Raji (cell line): ENCODE measurements around the gene PLPP4.

Source experiments
- POLR2A ChIP-seq: IDR thresholded peaks from 2 replicates; pipeline ENCODE4 v1.6.1; 2011; ENCODE audit warnings: low read depth, low read length, control low read depth; ENCODE audit not compliant: insufficient read depth

The PLPP4 gene

DNA sequence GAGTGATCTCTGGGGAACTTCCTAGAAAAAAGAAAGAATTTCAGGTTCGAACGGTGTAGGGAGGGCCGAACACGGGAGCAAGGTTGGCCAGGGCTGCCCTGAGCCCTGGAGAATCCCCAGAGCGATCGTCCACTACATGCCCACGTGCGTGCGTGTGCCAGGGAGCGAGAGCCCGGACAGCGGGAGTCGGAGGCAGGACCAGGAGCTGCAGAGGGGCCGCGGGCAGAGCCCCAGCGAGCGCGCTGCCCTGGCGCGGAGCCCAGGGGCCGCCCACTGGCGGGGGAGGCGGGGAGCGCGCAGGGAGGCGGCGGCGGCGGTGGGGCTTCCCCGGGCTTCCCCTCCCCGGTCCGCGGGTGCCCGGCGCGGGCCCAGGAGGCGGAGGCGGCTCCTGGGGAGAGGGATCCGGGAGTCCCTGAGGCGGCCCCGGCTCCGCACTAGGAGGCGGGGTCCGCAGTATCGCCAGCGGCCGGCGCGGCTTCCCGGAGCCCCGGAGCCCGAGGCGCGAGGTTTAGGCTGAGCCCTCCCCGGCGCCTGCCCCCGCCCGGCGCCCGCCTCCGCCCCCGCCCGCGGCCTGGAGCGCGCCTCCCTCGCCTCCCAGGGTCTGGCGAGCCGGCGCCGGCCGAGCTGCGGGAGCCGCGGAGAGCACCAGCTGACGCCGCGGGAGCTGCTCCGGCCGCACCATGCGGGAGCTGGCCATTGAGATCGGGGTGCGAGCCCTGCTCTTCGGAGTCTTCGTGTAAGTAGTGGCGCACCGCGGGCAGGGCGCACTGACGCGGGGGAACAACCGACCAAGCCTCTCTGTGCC is at the start of gene PLPP4:
PLPP4 (plus strand) TSS at position 602 of the 805 bp plus-strand sequence; CDS start at position 681, 79 bp downstream.
- no peak for TF ChIP-seq POLR2A

DNA sequence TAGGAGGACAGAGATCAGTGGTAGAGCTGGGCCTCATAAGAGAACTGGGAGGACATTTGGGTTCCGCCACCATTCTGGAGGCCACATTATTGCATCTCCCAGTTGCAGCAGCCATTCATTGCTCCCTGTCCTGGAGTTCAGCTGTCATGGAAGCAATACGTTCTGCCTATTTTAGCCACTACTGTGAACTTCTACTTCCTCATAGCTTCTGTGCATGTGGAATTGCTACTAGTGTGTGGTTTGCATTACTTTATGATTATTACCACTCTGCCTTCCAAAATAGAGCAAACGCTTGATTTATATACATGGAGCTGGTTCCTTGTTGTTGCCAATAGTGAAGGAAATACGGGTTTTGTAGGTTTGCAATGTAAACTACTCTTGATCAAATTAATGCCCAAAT is 47.2 kb upstream of the PLPP4 start:
- no peak for TF ChIP-seq POLR2A

DNA sequence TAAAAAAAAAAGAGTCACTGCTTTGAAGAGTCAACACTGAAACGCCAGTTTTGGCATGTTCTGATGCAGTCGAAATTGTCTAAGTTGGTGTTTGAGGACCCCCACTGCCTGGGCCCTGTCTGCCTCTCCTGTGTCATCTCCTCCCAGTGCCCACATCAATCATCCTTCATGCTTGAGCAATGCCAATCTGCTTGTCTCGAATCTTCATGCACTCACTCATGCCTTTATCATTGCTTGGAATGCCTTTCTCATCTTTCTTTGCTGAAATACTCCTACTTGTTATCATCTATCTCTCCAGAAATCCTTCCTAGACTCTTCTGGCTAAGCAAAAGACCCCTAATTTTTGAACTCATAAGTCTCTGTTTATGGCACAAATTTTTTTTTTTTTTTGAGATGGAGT is 42.1 kb upstream of the PLPP4 start:
- TF ChIP-seq POLR2A, result no peak

DNA sequence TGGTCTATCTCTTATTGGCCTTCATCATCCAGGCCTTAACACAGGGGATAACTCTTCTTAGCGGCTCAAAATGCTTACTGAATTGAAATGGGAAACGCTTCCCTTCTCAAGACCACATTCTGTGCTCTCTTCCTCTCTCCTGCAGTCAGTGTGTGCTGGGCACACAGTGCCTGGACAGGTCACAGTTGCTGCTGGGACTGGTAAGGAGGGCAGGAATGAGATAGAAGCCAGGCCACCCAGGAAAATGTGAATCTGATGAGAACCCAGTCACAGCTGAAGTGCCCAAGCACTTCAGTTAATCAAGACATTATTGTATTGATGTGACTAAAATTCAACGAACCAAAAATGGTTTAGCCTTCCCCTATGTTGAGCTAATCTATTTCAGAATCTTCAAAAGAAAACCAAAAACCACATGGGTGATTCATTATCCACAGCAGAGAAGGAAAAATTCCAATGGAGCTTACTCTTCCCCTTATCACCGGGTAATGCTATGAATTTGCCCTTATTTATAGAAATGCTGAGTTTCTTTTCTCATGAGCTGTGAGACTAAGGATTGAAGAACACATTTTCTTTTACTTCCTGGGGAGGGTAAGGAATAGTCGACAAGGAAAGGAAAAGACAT is 41.2 kb upstream of the PLPP4 start:
- TF ChIP-seq POLR2A, result no peak

DNA sequence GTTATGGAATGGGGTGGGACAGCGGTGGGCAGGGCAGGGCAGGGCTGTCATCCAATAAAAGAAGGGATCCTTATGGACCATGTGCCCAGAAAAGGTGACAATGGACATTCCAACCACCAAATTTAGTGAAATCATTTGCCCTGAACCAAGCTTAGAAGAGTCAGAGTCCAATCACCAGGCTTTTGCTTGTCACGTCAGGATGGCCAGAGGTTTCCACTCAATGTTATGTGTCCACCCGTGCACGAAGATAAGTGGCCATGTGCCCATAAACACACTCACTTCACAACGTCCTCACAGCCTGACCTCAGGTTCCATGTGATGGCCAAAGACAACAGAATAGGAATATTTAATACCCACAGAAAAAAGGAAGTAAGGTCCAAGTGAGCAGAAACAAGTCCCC is 36.6 kb upstream of the PLPP4 start:
- no peak for TF ChIP-seq POLR2A

DNA sequence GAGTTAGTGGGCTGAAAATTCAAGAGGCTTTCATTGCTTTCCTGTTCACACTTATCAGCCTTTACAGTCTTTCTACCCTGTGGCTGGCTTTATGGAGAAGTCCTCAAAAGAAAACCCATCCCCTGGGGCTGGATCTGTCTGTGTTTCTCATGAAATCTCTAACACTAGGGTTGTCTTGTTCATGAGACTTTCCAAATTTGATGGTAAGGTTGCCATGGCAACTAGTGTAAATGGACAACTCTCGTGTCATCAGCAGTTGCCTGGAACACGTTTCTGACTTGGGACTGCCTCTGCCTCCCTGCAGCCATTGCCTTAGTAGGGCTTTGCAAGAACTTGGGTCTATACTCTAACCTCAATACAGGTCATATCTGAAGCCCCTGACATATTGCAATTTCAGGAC is 35.8 kb upstream of the PLPP4 start:
- TF ChIP-seq POLR2A, result no peak

DNA sequence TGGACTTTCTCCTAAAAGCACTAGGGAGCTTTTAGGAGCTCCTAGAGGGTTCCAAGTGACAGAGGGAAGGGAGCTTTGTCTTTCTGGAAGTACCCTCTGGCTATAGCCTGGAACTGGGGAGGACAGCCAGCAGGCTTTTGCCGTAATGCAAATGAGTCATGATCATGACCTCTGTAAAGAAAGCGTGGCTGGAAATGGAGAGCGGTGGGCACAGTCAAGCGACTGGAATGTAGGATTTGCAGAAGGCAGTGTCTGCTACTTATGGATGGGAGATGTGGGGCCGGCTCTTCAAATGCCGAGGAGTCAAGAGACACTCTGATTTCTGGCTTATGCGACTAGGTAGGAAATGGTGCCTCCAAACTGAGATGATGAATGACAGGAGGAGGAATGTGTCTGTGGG is 34.6 kb upstream of the PLPP4 start:
- no peak for TF ChIP-seq POLR2A

DNA sequence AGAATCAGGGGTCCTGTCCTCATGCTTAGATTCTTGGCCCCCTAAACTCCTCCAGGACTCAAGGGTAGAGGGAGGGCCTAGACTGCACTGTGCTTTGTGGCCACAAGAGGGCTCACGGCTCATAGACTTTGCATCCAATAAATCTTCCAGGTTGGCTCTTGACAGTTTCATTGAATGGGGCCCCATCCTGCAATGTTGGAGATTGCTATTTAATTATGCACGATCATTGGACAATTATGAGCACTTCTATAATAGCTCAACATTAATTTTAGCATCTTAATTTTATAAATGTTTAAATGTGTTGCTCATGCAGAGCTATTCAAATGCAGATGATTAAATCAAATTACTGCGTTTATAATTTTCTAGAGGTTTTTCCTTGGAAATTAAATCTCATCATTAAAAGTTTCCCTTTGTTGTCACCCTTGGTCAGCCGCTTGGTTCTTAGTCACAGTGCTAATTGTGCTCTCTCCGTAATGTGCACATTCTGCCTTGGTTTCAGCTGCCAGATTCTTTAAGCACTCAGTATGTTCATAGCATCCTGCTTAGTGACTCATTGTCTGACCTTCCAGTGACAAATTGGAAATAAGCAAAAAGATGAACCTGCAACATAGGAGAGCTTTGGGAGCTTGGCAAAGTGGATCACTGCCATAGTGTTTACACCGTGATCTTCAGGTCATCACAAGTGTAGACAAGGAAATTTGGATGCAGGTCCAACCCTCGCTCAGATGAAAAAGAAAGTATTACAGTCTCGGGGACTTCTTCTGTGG is 33.4 kb upstream of the PLPP4 start:
- TF ChIP-seq POLR2A, result no peak

DNA sequence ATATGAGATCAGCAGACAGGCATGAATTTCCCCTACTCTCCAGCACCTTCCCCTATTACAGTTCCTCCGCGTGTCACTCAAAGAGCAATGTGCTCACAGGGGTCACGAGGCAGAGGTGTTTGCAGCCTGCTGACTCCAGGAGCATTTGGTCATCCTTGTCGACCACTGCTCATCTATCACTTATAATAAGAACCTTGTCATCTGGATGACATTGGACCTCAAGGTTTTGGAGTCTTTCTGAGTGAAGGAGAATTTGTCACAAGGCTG is 32.9 kb upstream of the PLPP4 start:
- no peak for TF ChIP-seq POLR2A

DNA sequence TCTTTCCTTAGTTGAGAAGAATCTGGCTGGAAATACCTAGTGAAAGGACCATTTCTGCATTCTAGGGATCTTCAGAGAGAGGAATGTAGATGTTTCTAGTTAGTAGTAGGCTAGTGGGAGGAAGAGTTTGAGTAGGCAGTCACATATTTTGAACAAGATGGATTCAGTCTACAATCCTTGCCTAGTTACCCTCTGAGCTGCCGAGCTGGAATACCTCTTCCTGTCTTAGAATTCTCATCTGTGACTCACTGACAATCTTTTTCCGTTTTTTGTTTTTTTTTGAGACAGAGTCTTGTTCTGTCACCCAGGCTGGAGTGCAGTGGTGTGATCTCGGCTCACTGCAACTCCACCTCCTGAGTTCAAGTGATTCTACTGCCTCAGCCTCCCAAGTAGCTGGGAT is 30.7 kb upstream of the PLPP4 start:
- TF ChIP-seq POLR2A, result no peak

DNA sequence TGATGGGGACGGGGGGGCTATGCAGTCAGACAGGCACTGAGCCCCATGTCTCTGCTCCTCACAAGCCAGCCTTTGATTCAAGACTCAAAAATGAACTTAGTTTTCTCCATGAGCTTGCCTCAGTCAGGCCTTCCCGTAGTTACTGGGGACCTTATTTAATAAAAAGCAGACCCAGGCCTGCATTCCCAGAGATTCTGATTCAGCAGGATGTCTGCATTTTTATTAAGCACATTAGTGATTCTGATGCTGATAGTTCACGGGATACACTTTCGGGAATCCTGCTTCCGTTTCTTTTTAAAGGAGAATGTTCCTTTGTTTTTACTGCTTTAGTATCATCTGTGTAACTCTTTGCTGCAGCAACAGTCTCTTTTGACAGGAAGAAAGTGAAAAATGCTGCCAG is 28.3 kb upstream of the PLPP4 start:
- no peak for TF ChIP-seq POLR2A

DNA sequence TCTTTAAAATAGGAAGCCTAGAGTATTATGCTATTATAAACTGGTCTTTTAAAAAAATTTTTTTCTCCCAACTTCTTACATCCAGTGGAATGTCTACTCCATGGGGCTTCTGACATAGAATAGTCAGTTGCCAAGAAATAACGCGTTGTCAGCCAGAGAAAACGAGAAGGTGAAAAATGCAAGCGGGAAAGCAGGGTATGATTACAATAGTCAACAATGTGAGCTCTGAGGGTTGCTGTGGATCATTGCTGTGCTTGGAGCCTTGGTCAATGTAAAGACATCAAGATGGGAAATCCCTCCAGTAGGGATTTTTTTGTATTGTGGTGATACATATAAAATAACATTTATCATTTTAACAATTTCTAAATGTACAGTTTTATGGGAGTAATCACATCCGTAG is 27.6 kb upstream of the PLPP4 start:
- no peak for TF ChIP-seq POLR2A

DNA sequence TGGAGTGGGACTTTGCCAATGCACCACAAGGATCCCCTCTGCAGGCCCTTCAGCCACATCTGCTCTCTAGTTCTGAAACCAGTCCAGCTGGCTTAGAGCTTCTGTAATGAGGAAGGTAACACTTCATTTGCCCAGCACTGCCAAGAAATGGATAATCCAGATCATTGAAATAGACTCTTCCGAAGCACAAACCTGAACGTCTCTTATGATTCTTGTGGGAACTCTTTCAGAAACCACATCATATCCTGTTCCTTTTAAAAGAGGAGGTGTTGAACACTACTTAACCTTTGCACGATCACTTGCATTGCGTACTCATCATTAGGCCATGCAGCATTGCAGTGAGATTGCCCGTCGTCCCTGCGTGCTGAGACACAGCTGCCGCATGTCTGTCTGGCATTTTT is 25.8 kb upstream of the PLPP4 start:
- TF ChIP-seq POLR2A, result no peak

DNA sequence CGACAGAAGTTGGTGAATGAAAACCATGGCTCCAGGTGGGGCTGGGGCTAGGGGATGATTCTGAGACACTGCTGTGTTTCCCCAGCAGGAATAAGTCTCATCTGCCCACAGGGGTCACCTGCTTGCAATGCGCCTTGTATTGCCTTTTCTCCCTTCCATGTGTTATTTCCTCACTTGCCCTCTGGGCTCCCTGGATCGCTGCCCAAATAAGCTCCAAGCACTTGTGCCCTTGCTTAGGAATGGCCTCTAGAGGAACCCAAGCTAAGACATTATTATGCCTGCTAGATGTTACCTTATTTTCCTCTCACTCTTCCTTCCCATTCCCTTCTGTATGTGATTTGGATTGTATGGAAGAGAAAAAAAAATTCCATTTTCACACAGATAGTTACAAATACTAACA is 24.8 kb upstream of the PLPP4 start:
- TF ChIP-seq POLR2A, result no peak

DNA sequence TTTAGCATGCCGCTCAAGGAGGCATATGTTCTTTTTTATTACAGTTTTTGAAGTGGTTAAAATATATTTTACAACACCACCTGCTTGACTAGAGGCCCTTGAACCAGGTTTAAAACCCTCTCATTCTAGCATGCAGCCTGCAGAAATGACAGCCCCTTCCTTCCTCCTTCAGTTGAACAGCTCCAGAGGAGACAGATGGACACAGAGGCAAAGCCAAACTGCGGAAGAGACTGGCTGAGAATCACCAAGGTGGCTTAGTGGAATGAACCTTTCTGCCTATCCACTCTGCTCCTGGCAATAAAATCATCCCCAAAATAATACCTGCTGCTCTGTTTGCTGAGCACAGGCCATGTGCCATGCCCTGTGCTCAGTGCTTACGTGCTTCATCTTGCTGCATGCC is 23.9 kb upstream of the PLPP4 start:
- TF ChIP-seq POLR2A, result no peak

DNA sequence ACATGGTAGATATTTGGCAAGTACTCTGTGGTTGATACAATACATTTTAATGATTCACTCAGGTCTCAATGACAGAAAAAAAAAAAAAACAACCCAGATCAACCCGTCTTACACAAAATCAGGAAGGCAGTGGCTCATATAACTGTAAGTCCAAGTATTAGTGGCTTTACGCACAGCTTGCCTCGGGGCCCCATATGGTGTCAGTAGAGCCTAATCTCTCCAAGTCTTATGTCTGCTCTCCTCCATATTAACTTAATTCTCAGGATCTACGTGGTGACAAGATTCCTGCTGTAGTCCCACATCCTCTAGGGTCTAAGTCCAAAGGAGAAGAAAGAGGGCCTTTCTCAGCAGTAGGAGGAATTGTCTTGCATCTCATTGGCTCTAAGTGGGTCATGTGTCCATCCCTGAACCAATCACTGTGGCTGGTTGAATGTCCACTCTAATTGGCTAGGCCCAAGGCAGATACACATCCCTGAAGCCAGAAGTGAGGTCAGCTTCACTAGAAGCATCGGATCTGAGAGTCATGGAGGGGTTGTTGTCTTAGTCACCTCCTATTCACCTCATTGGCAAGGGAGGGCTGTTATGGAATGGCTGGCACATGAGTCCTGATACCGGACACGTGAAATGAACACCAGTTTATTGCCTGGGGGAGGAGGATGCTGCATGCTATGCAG is 20.5 kb upstream of the PLPP4 start:
- no peak for TF ChIP-seq POLR2A
